GM12878 (cell line): Measurements from ENCODE around the gene MED4. TPM values are rescaled to one million over a fixed set of nuclear protein-coding genes. Genes with fewer than 3 reads are reported as not detected.

Source experiments
- ASH2L ChIP-seq: fragments of 300-600, 200-600 bp; sonication (generic); IDR thresholded peaks from 2 replicates; pipeline ENCODE4 v1.6.1; 2017; ENCODE audit warnings: low read depth, mild to moderate bottlenecking, borderline replicate concordance
- CHD2 ChIP-seq: IDR thresholded peaks from 2 replicates; pipeline ENCODE4 v1.6.1; 2011; ENCODE audit warnings: low read depth, low read length, improper control_type of control experiment, borderline replicate concordance
- CHD4 ChIP-seq: fragments of 200-600 bp; sonication (generic); IDR thresholded peaks from 2 replicates; pipeline ENCODE4 v1.6.1; 2016; ENCODE audit warnings: mild to moderate bottlenecking
- CTCF ChIP-seq, 3 experiments: IDR thresholded peaks in 2 of 3; conservative IDR thresholded peaks in 1 of 3; 2 replicates each; pipeline ENCODE4 v1.5.1; 2011; ENCODE audit warnings: low read depth in 3 of 3, low read length in 3 of 3, mild to moderate bottlenecking in 3 of 3, control low read depth in 2 of 3, moderate library complexity in 2 of 3, inconsistent platforms in 1 of 3, mixed read lengths in 1 of 3; ENCODE audit not compliant: control insufficient read depth in 2 of 3, insufficient read depth in 1 of 3; ENCODE audit errors: extremely low read depth in 1 of 3
- CUX1 ChIP-seq: IDR thresholded peaks from 2 replicates; pipeline ENCODE4 v1.6.1; 2012; ENCODE audit warnings: improper control_type of control experiment, low read depth, low read length; ENCODE audit not compliant: insufficient replicate concordance
- EED ChIP-seq: sonication (generic); IDR thresholded peaks from 2 replicates; pipeline ENCODE4 v1.6.1; 2016; ENCODE audit warnings: antibody characterized with exemption, low read depth
- JUNB ChIP-seq: IDR thresholded peaks from 2 replicates; pipeline ENCODE4 v1.6.1; 2016; ENCODE audit warnings: antibody characterized with exemption, mild to moderate bottlenecking
- NFXL1 ChIP-seq: fragments of 450-650 bp; IDR thresholded peaks from 2 replicates; pipeline ENCODE4 v1.6.1; 2017; ENCODE audit warnings: antibody characterized with exemption, mild to moderate bottlenecking, borderline replicate concordance
- PRDM15 ChIP-seq: fragments of 450-650 bp; formaldehyde crosslinking; IDR thresholded peaks from 2 replicates; pipeline ENCODE4 v1.4.0; 2020; ENCODE audit warnings: mild to moderate bottlenecking, moderate library complexity
- RCOR1 ChIP-seq: conservative IDR thresholded peaks from 2 replicates; pipeline ENCODE4 v1.6.1; 2012; ENCODE audit warnings: low read depth, low read length, improper control_type of control experiment
- SIX5 ChIP-seq: IDR thresholded peaks from 2 replicates; pipeline ENCODE4 v1.6.1; 2011; ENCODE audit warnings: mild to moderate bottlenecking, low read depth, low read length, moderate library complexity; ENCODE audit not compliant: severe bottlenecking
- SKIL ChIP-seq: fragments of 450-650 bp; IDR thresholded peaks from 2 replicates; pipeline ENCODE4 v1.6.1; 2017; ENCODE audit warnings: mild to moderate bottlenecking, low read depth, inconsistent platforms; ENCODE audit not compliant: poor library complexity, severe bottlenecking
- SMC3 ChIP-seq: IDR thresholded peaks from 2 replicates; pipeline ENCODE4 v1.6.1; 2011; ENCODE audit warnings: low read length, improper control_type of control experiment, borderline replicate concordance
- USF2 ChIP-seq: IDR thresholded peaks from 2 replicates; pipeline ENCODE4 v1.6.1; 2011; ENCODE audit warnings: low read depth, low read length, improper control_type of control experiment, borderline replicate concordance
- polyA plus RNA-seq, 11 experiments: library from polyadenylated mRNA; depleted of rRNA in 4 of 11; unstranded in 6 of 11; stranded (reverse) in 5 of 11; fragments of >200 nt; fragmentation: Nextera tagmentation in 4 of 11; fragmentation: Illumina TruSeq in 1 of 11; extraction: Ambion mirVana in 4 of 11; extraction: Trizol in 1 of 11; gene quantifications; 1 replicate in 1 of 11; 2 replicates in 10 of 11; pipeline versions ENCODE4 v1.2.1 to v1.2.3, GENCODE V29; 2011 to 2016; ENCODE audit warnings: inconsistent platforms in 2 of 11, missing spikeins in 2 of 11, low read depth in 1 of 11
- total RNA-seq, 4 experiments: library from RNA; depleted of rRNA in 3 of 4; stranded (reverse); fragments of >200 nt in 3 of 4; fragmentation: Illumina TruSeq in 1 of 4; extraction: Trizol in 1 of 4; gene quantifications; 2 replicates each; pipeline versions ENCODE4 v1.2.1 to v1.2.3, GENCODE V29; 2013 to 2021

The MED4 gene
- total and polyA plus RNA-seq, 10 of the 15 experiments (the other 5 are each of a cell fraction or from before 2014, with no cell fraction given) = 31.5 to 117 (median 87.4) TPM

- TF ChIP-seq SKIL (peak; percentile 52), CHD4 (no peak), CHD2 (no peak), SIX5 (no peak), RCOR1 (no peak), NFXL1 (no peak), PRDM15 (CRISPR knock-in tag) (no peak), SMC3 (peak; percentile 88), JUNB (no peak), CUX1 (no peak), CTCF (IDR thresholded peaks at IDR 0.05 in 2 of 3, conservative IDR thresholded peaks at IDR 0.05 in 1 of 3; ENCODE audit: control insufficient read depth in 2 of 3, extremely low read depth in 1 of 3, insufficient read depth in 1 of 3, low read depth in 3 of 3, low read length in 3 of 3) (peak; percentile 58 to 72 (median 65)), ASH2L (no peak), USF2 (no peak), EED (no peak)
Observed at GRCh38 chr13:48126944-48127830, 32.3 kb upstream of the MED4 start (continued).
